ENCODE results near the gene ATOSA.

ATOSA gene

DNA sequence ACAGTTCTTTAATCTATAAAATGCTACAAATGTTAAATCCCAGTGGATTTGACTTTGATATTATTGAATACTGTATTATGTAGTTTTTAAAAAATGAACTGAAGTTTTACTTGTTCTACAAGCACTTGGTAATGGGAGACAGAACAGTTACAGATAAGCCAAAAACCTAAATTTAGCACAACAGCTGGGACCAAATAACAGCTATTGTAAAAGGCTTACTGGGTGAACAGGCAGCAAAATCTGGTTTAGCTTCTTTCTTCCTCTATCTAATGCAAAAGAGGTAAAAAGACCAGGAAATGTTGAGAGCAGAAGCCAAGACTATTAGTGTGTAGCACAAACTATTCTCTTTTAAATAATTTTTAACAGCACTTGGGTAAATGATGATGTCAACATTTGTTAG, 1.6 kb upstream of the ATOSA start:
- TF ChIP-seq TAF1 (IDR thresholded peaks at IDR 0.05; ENCODE audit: borderline replicate concordance, insufficient read depth, low read length) = no peak
- TF ChIP-seq POLR2AphosphoS5 (IDR thresholded peaks at IDR 0.05; ENCODE audit: low read depth, low read length) = no peak
- no peak for TF ChIP-seq REST (IDR thresholded peaks at IDR 0.05; ENCODE audit: insufficient read depth in 1 of 2, low read depth in 2 of 2, low read length in 2 of 2)
- no peak for TF ChIP-seq SIN3A (IDR thresholded peaks at IDR 0.05; ENCODE audit: borderline replicate concordance, insufficient read depth, low read length)
- TF ChIP-seq FOXP2 (optimal IDR thresholded peaks at IDR 0.05; ENCODE audit: borderline replicate concordance, extremely low read depth, extremely low read length, insufficient read depth) = no peak

- TF ChIP-seq FOXP2 (optimal IDR thresholded peaks at IDR 0.05; ENCODE audit: borderline replicate concordance, extremely low read depth, extremely low read length, insufficient read depth) = no peak
- TF ChIP-seq POLR2AphosphoS5 (IDR thresholded peaks at IDR 0.05; ENCODE audit: low read depth, low read length) = no peak
- TF ChIP-seq REST (IDR thresholded peaks at IDR 0.05; ENCODE audit: insufficient read depth in 1 of 2, low read depth in 2 of 2, low read length in 2 of 2) = no peak
- no peak for TF ChIP-seq TAF1 (IDR thresholded peaks at IDR 0.05; ENCODE audit: borderline replicate concordance, insufficient read depth, low read length)
- TF ChIP-seq SIN3A (IDR thresholded peaks at IDR 0.05; ENCODE audit: borderline replicate concordance, insufficient read depth, low read length) = no peak
Observed at GRCh38 chr15:52680041-52680391, 828 bp upstream of the ATOSA start.

GRCh38 chr15:52678468-52679231, 538 bp downstream of the ATOSA start:
- TF ChIP-seq FOXP2 (optimal IDR thresholded peaks at IDR 0.05; ENCODE audit: borderline replicate concordance, extremely low read depth, extremely low read length, insufficient read depth) = no peak
- TF ChIP-seq POLR2AphosphoS5 (IDR thresholded peaks at IDR 0.05; ENCODE audit: low read depth, low read length) = no peak
- peak; percentile 47; the same call in 1 of the 2 replicates for TF ChIP-seq TAF1 (IDR thresholded peaks at IDR 0.05; ENCODE audit: borderline replicate concordance, insufficient read depth, low read length)
- peak; percentile 42; the same call in 1 of the 2 replicates for TF ChIP-seq SIN3A (IDR thresholded peaks at IDR 0.05; ENCODE audit: borderline replicate concordance, insufficient read depth, low read length)

DNA sequence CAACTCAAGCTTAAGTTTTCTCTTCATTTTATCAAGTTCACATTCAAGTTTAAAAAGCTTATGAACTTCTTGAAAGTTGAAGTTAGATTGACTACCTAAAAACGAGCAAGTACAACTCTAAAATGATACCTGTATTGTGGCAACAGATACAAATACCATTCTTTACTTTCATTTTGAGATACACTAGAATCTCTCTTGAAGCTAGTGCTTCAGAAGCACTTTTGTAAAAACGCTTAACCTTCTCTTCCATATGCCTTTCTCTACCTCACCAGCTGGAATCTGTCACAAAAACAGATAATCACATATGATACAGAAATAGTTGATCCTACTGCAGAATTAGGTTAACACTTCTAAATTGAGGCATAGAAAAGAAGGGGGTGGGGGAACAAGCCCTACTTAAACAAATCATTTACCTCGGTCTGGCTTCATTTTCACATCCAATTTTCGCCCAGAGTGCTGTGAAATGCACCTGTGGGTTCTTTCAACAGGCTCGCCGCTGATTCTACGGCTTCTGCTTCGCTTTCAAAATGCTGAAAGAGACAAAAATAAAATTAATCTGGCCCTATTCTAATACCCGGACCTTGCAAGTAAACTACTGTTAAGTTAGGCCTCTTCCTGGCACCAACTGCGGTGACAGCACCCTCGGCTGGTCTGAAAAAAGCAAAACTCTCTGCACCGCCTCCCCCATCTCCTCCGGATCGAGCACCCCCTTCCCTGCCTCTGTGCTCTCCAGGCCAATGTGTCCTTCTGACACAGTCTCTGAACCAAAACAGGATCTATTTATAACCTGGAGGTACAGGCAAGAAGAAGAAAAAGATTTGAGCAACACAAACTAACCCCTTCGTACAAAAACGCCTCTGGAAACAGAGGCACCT, 1.4 kb downstream of the ATOSA start:
- no peak for TF ChIP-seq FOXP2 (optimal IDR thresholded peaks at IDR 0.05; ENCODE audit: borderline replicate concordance, extremely low read depth, extremely low read length, insufficient read depth)
- TF ChIP-seq REST (IDR thresholded peaks at IDR 0.05; ENCODE audit: insufficient read depth in 1 of 2, low read depth in 2 of 2, low read length in 2 of 2) = 0 out of 4 replicates have a peak, but pooled peaks of 1 of the 2 experiments have one; percentile 25
- TF ChIP-seq TAF1 (IDR thresholded peaks at IDR 0.05; ENCODE audit: borderline replicate concordance, insufficient read depth, low read length) = no peak

DNA sequence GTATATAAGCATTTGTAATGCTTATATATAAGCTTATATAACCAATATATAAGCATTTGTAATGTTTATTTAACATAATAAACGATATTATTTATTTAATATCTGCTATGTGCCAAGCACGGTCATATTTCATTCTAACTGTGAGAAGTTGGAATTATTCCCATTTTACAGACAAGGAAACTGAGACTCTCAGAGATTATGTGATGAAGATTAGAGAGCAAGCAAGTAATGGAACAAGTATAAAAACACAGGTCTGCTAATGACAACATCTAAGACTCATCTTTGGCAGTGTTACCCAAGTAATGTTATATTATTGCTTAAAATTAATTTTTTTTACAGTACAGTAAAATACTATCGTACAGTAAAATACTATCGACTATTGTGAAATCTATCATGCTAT, 4.4 kb downstream of the ATOSA start:
- no peak for TF ChIP-seq SIN3A (IDR thresholded peaks at IDR 0.05; ENCODE audit: borderline replicate concordance, insufficient read depth, low read length)
- TF ChIP-seq POLR2AphosphoS5 (IDR thresholded peaks at IDR 0.05; ENCODE audit: low read depth, low read length) = no peak
- TF ChIP-seq TAF1 (IDR thresholded peaks at IDR 0.05; ENCODE audit: borderline replicate concordance, insufficient read depth, low read length) = no peak
- no peak for TF ChIP-seq FOXP2 (optimal IDR thresholded peaks at IDR 0.05; ENCODE audit: borderline replicate concordance, extremely low read depth, extremely low read length, insufficient read depth)
- no peak for TF ChIP-seq REST (IDR thresholded peaks at IDR 0.05; ENCODE audit: insufficient read depth in 1 of 2, low read depth in 2 of 2, low read length in 2 of 2)
